Omental fat pad (tissue), 4 donors: ENCODE measurements around the gene ATP8A2. TPM values are rescaled to one million over a fixed set of nuclear protein-coding genes. Genes with fewer than 3 reads are reported as not detected.
"Not testable (repeated sequence)": the region's sequence is repeated elsewhere in the genome, so short reads cannot be mapped to it uniquely, and the experiment has no call there.

ENCODE experiments used
- ATAC-seq: fragments of 150-250 bp; one replicate; pipeline ENCODE4 v1.9.1; 2016; ENCODE audit warnings: mild to moderate bottlenecking, moderate library complexity; ENCODE audit not compliant: low FRiP score
- DNase-seq: peaks from one replicate; pipeline ENCODE4 v3.0.0-alpha.2; 2019; ENCODE audit warnings: low spot score
- CTCF ChIP-seq, 3 donors: fragments of 450-650 bp; IDR thresholded peaks; one replicate each; pipeline ENCODE4 v1.5.1; 2016 to 2017; ENCODE audit warnings: antibody characterized with exemption in 3 of 3, mild to moderate bottlenecking in 3 of 3, moderate library complexity in 2 of 3
- total RNA-seq, 4 donors: library from RNA; depleted of rRNA; stranded (reverse); fragments of >200 nt; gene quantifications; one replicate each; pipeline ENCODE4 v1.1.0, GENCODE V29; 2016

ATP8A2 gene
- total RNA-seq, 4 donors from 2014 or later: 0.16 to 0.19 TPM; not detected in 2

- no peak for TF ChIP-seq CTCF (IDR thresholded peaks at IDR 0.05)
- ATAC-seq: no peak
- no peak for DNase-seq
Observed at GRCh38 chr13:25766576-25766975, 394.8 kb downstream of the ATP8A2 start.

- no peak for TF ChIP-seq CTCF (IDR thresholded peaks at IDR 0.05)
- ATAC-seq: no peak
- DNase-seq: no peak
Observed at GRCh38 chr13:25766991-25767390, 395.2 kb downstream of the ATP8A2 start.

- no peak for ATAC-seq
- no peak for DNase-seq
- no peak for TF ChIP-seq CTCF (IDR thresholded peaks at IDR 0.05)
Observed at GRCh38 chr13:25768376-25768775, 396.6 kb downstream of the ATP8A2 start.

- no peak for TF ChIP-seq CTCF (IDR thresholded peaks at IDR 0.05)
- ATAC-seq (no peak), DNase-seq (no peak)
Observed at GRCh38 chr13:25768838-25769237, 397.1 kb downstream of the ATP8A2 start.

DNA sequence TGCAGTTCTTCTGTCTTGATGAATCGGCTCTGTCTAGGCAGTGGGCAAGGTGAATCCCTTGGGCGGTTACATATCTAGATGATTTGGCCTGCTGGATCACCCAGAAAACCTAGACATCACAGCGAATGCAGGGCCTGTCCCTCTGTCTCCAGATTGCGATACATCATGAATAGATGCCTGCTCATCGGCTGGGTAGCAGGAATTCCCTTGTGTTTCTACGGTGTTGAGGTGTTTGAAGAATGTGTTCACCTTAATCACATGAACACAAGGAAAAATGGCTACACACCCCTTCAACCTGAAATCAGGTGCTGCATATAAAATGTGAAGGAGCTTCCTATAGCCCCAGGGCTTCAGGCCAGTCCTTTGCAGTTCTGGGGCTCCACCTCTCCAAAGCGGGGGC, 398.8 kb downstream of the ATP8A2 start:
- DNase-seq: no peak
- no peak for TF ChIP-seq CTCF (IDR thresholded peaks at IDR 0.05)
- ATAC-seq: no peak

GRCh38 chr13:25771202-25771601, 399.4 kb downstream of the ATP8A2 start:
- no peak for TF ChIP-seq CTCF (IDR thresholded peaks at IDR 0.05)
- DNase-seq (no peak), ATAC-seq (peak; percentile 48)

- TF ChIP-seq CTCF (IDR thresholded peaks at IDR 0.05): no peak
- peak; percentile 22 for ATAC-seq
Observed at GRCh38 chr13:25771641-25772478, 400.1 kb downstream of the ATP8A2 start.

GRCh38 chr13:25772534-25772933, 400.8 kb downstream of the ATP8A2 start:
- not testable (repeated sequence) for ATAC-seq, DNase-seq

More at GRCh38 chr13:25771641-25772478, 400.1 kb downstream of the ATP8A2 start:
- no peak for DNase-seq

DNA sequence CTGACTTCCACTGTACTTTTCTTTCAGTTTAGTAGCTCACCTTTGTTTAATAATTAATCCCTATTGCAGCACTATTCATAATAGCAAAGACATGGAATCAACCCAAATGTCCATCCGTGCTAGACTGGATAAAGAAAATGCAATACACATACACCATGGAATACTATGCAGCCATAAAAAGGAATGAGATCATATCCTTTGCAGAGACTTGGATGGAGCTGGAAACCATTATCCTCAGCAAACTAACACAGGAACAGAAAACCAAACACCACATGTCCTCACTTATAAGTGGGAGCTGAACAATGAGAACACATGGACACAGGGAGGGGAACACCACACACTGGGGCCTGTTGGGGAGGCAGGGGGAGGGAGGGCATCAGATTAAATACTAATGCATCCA, 402.3 kb downstream of the ATP8A2 start:
- not testable (repeated sequence) for ATAC-seq, DNase-seq
